Measurements from ENCODE around the gene MYO9B.
"Not testable (repeated sequence)": the region's sequence is repeated elsewhere in the genome, so short reads cannot be mapped to it uniquely, and the experiment has no call there.

MYO9B gene

GRCh38 chr19:17138052-17138846 lies 62.7 kb downstream of the MYO9B start:
- DNase-seq (ENCODE audit: extremely low spot score, insufficient read length, low read depth); FAIRE-seq: not testable (repeated sequence)

DNA sequence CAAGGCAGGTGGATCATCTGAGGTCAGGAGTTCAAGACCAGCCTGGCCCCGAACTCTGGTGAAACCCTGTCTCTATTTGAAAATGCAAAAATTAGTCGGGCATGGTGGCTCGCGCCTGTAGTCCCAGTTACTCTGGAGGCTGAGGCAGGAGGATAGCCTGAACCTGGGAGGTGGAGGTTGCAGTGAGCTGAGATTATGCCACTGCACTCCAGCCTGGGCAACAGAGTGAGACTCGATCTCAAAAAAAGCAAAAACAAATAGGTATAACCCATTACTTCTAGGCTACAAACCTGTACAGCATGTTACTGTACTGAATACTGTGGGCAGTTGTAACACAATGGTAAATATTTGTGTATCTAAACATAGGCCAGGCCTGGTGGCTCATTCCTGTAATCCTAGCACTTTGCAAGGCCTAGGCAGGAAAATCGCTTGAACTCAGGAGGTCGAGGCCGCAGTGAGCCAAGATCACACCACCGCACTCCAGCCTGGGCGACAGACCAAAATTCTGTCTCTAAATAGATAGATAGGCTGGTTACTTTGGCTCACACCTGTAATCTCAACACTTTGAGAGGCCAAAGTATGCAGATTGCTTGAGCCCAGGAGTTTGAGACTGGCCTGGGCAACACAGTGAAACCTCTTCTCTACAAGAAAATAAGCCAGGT lies 63.5 kb downstream of the MYO9B start:
- DNase-seq (ENCODE audit: extremely low spot score, insufficient read length, low read depth) (no peak), FAIRE-seq (no peak)

GRCh38 chr19:17144771-17145170 lies 69.2 kb downstream of the MYO9B start:
- not testable (repeated sequence) for FAIRE-seq; DNase-seq (ENCODE audit: extremely low spot score, insufficient read length, low read depth)

DNA sequence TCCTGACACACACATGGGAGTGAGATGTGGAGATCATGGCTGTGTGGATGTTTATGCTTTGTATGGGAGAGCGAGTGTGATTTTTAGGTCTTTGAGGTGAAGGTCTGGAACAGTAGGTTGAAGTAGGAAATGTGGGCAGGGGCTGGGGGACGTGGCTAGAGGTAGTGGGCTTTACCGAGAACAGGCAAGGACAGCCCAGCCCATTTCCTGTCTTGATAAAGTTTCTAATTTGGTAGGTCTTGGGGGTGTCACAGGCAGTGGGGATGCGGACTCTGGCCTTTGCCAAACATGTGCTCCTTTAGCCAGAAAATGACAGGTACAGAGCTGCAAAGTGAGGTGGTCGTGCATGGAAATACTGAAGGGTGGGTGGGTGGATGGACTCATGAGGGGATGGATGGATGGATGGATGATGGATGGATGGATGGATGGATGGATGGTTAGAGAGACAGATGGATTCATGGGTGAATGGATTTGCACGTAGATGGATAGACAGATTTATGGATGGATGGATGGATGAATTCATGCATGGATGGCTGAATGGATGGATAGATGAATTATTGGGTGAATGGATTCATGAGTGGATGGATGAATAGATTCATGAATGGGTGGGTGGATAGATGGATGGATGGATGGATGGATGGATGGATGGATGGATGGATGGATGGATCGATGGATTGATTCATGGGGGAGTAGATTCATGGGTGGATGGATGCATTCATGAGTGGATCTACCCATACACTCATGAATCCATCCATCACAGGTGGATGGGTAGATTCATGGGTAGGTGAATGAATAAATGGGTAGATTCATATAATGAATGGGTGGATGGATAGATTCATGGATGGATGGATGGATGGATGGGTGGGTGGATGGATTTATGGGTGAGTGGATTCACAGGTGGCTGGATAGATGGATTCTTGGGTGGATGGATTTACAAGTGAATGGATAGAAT lies 70.2 kb downstream of the MYO9B start:
- no peak for FAIRE-seq

GRCh38 chr19:17148130-17148529 lies 72.6 kb downstream of the MYO9B start:
- no peak for DNase-seq (ENCODE audit: extremely low spot score, insufficient read length, low read depth)
- FAIRE-seq = no peak

More for the DNA sequence above, 70.2 kb downstream of the MYO9B start:
- no peak for DNase-seq (ENCODE audit: extremely low spot score, insufficient read length, low read depth)

GRCh38 chr19:17149393-17150135 lies 74.0 kb downstream of the MYO9B start:
- FAIRE-seq = no peak
- no peak for DNase-seq (ENCODE audit: extremely low spot score, insufficient read length, low read depth)

GRCh38 chr19:17153996-17154395 lies 78.4 kb downstream of the MYO9B start:
- FAIRE-seq (no peak), DNase-seq (ENCODE audit: extremely low spot score, insufficient read length, low read depth) (no peak)

- DNase-seq (ENCODE audit: extremely low spot score, insufficient read length, low read depth) (no peak), FAIRE-seq (no peak)
These were observed 79.7 kb downstream of the MYO9B start for GRCh38 chr19:17155251-17155650.

- DNase-seq (ENCODE audit: extremely low spot score, insufficient read length, low read depth) (no peak), FAIRE-seq (no peak)
These were observed 80.8 kb downstream of the MYO9B start for GRCh38 chr19:17156296-17156946.

GRCh38 chr19:17156947-17157302 lies 81.3 kb downstream of the MYO9B start:
- FAIRE-seq = no peak
- no peak for DNase-seq (ENCODE audit: extremely low spot score, insufficient read length, low read depth)

GRCh38 chr19:17158584-17158983 lies 83.0 kb downstream of the MYO9B start:
- FAIRE-seq (no peak), DNase-seq (ENCODE audit: extremely low spot score, insufficient read length, low read depth) (no peak)

DNA sequence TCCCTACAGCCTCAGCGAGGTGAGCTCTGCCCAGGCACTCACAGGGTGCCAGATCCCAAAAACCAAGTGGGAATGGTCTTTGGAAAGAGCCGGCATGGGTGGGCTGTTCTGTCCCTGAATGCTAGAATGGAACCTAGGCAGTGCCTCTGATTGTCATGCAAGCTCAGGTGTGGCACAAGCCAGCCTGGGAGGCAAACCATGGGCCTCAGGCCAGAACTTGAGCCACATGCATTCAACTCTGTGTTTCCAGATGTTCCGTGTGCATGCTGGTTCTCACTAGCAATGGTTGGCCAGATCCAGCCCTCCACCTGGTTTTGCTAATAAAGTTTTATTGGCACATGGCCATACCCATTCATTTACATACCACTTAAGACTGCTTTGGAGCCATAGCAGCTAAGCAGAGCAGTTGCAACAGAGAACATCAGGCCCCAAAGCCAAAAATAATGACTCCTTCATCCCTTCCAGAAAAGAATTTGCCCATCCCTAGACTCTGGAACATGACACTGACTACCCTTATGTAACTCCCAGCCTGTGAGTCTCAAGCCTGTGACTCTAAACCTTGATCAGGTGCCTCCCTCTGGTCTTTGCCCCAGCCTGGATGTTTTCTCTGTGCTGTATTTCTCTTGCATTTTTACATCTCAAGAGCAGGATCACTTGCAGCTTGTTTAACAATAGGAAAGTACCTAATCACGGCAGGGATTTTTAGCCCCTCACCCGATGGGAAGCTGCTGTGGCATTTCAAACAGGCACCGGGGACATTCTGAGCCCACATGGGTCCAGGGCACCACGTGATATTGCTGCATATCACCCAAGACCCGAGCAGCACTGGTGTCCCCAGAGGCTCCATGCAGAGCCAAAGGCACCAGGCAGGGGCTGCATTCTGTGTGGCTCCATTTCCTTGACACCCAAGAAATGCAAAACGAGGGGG lies 84.2 kb downstream of the MYO9B start:
- DNase-seq (ENCODE audit: extremely low spot score, insufficient read length, low read depth) = no peak
- no peak for FAIRE-seq

- no peak for DNase-seq (ENCODE audit: extremely low spot score, insufficient read length, low read depth)
These were observed 85.3 kb downstream of the MYO9B start for GRCh38 chr19:17160908-17161307.

GRCh38 chr19:17162131-17162530 lies 86.6 kb downstream of the MYO9B start:
- FAIRE-seq; DNase-seq (ENCODE audit: extremely low spot score, insufficient read length, low read depth): not testable (repeated sequence)

More at GRCh38 chr19:17160908-17161307, 85.3 kb downstream of the MYO9B start:
- no peak for FAIRE-seq

DNA sequence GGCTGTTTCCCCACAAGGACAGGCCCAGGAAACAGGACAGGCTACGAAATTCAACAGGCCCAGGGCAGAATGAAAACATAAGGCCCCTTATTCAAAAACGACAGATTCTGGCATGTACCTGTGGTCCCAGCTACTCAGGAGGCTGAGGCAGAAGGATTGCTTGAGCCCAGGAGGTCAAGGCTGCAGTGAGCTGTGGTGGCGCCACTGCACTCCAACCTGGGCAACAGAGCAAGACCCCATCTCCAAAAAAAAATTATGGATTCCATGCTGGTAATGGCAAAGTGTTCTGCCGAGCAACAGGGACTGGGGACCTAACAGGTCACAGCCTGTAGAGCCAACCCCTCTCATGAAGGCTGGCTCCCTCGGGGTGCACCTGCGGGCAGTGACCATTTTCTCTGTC lies 87.0 kb downstream of the MYO9B start:
- no peak for DNase-seq (ENCODE audit: extremely low spot score, insufficient read length, low read depth)
- no peak for FAIRE-seq

DNA sequence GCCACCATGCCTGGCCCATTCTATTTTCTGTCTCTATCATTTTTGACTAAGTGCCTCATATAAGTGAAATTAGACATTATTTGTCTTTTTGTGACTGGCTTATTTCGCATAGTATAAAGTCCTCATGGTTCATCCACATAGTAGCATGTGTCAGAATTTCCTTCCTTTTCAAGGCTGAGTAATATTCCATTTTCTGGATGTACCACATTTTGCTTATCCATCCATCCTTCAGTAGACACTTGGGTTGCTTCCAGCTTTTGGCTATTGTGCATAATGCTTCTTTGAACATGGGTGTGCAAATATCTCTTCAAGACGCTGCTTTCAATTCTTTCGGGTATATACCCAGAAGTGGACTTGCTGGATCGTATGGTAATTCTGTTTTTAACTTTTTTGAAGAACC lies 88.1 kb downstream of the MYO9B start:
- FAIRE-seq = no peak
- DNase-seq (ENCODE audit: extremely low spot score, insufficient read length, low read depth) = no peak

GRCh38 chr19:17164639-17165038 lies 89.1 kb downstream of the MYO9B start:
- no peak for DNase-seq (ENCODE audit: extremely low spot score, insufficient read length, low read depth)
- FAIRE-seq = no peak

- FAIRE-seq (no peak), DNase-seq (ENCODE audit: extremely low spot score, insufficient read length, low read depth) (no peak)
These were observed 90.1 kb downstream of the MYO9B start for GRCh38 chr19:17165715-17166114.
